HEK293 (cell line): ENCODE measurements around the gene PEX5L.

ENCODE experiments used
- CTCF ChIA-PET: fragments of 350-600 bp; formaldehyde crosslinking; extraction: SDS; loops from one replicate; lab custom pipeline; 2021; ENCODE audit warnings: antibody characterized with exemption; lab: Yijun Ruan, JAX
- POLR2A ChIA-PET: fragments of 300-600 bp; formaldehyde crosslinking; extraction: SDS; loops from one replicate; lab custom pipeline; 2020; ENCODE audit warnings: antibody characterized with exemption, inconsistent platforms; lab: Yijun Ruan, JAX
- H3K27ac ChIP-seq: fragments of 200-500 bp; sonication (Bioruptor generic); 2 replicates; pipeline ENCODE4 v1.5.1; 2014; ENCODE audit warnings: low read depth, low read length, control low read depth, inconsistent platforms; ENCODE audit errors: extremely low read depth
- H3K36me3 ChIP-seq, 2 experiments: fragments of 200-500 bp in 1 of 2; sonication (Bioruptor generic) in 1 of 2; 1 replicate in 1 of 2; 2 replicates in 1 of 2; pipeline ENCODE4 v1.5.1; 2014 to 2017; ENCODE audit warnings: inconsistent platforms in 2 of 2, low read length in 2 of 2; ENCODE audit not compliant: control insufficient read depth in 2 of 2, insufficient read depth in 1 of 2
- H3K4me1 ChIP-seq: fragments of 200-500 bp; sonication (Bioruptor generic); 2 replicates; pipeline ENCODE4 v1.5.1; 2014; ENCODE audit warnings: mild to moderate bottlenecking, low read length, inconsistent platforms; ENCODE audit not compliant: control insufficient read depth, insufficient read depth
- H3K4me3 ChIP-seq: 2 replicates; pipeline ENCODE4 v1.5.1; 2011; ENCODE audit warnings: low read depth, mild to moderate bottlenecking, control low read depth, low read length, moderate library complexity
- H3K9me3 ChIP-seq: fragments of 200-500 bp; sonication (Bioruptor generic); 2 replicates; pipeline ENCODE4 v1.5.1; 2014; ENCODE audit warnings: low read depth, low read length, inconsistent platforms; ENCODE audit not compliant: control insufficient read depth, insufficient read depth
- BCL11B ChIP-seq: fragments of 450-650 bp; formaldehyde crosslinking; IDR thresholded peaks from 2 replicates; pipeline ENCODE4 v1.5.1; 2016; ENCODE audit warnings: low read depth, missing biosample characterization, missing genetic modification characterization
- KLF17 ChIP-seq: fragments of 450-650 bp; formaldehyde crosslinking; IDR thresholded peaks from 2 replicates; pipeline ENCODE4 v1.5.1; 2016; ENCODE audit warnings: missing biosample characterization, missing genetic modification characterization
- KLF8 ChIP-seq: fragments of 450-650 bp; formaldehyde crosslinking; IDR thresholded peaks from 2 replicates; pipeline ENCODE4 v1.5.1; 2016; ENCODE audit warnings: missing biosample characterization, missing genetic modification characterization
- MYNN ChIP-seq: fragments of 450-650 bp; formaldehyde crosslinking; IDR thresholded peaks from 2 replicates; pipeline ENCODE4 v1.5.1; 2016; ENCODE audit warnings: missing biosample characterization, missing genetic modification characterization, borderline replicate concordance
- PRDM1 ChIP-seq: fragments of 450-650 bp; formaldehyde crosslinking; IDR thresholded peaks from 2 replicates; pipeline ENCODE4; 2016; ENCODE audit warnings: missing biosample characterization, missing genetic modification characterization
- ZBTB11 ChIP-seq: fragments of 450-650 bp; formaldehyde crosslinking; conservative IDR thresholded peaks from 2 replicates; pipeline ENCODE4 v1.5.1; 2016; ENCODE audit warnings: low read depth, missing biosample characterization, missing genetic modification characterization
- ZBTB48 ChIP-seq: fragments of 450-650 bp; formaldehyde crosslinking; IDR thresholded peaks from 2 replicates; pipeline ENCODE4 v1.5.1; 2016; ENCODE audit warnings: missing biosample characterization, missing genetic modification characterization
- ZBTB7A ChIP-seq: fragments of 450-650 bp; formaldehyde crosslinking; IDR thresholded peaks from 2 replicates; pipeline ENCODE4 v1.5.1; 2016; ENCODE audit warnings: low read depth, missing biosample characterization, missing genetic modification characterization
- ZIC2 ChIP-seq: fragments of 450-650 bp; formaldehyde crosslinking; IDR thresholded peaks from 2 replicates; pipeline ENCODE4 v1.5.1; 2016; ENCODE audit warnings: missing biosample characterization, missing genetic modification characterization
- ZNF16 ChIP-seq: fragments of 450-650 bp; formaldehyde crosslinking; IDR thresholded peaks from 2 replicates; pipeline ENCODE4 v1.5.1; 2016; ENCODE audit warnings: low read depth, missing biosample characterization, missing genetic modification characterization
- ZNF184 ChIP-seq: fragments of 450-650 bp; IDR thresholded peaks from 2 replicates; pipeline ENCODE4 v1.5.1; 2018; ENCODE audit warnings: missing biosample characterization, mild to moderate bottlenecking, missing genetic modification characterization
- ZNF221 ChIP-seq: fragments of 450-650 bp; formaldehyde crosslinking; IDR thresholded peaks from 2 replicates; pipeline ENCODE4 v1.5.1; 2017; ENCODE audit warnings: missing biosample characterization, missing genetic modification characterization, borderline replicate concordance
- ZNF37A ChIP-seq: fragments of 450-650 bp; IDR thresholded peaks from 2 replicates; pipeline ENCODE4 v1.5.1; 2018; ENCODE audit warnings: missing biosample characterization, missing genetic modification characterization
- ZNF488 ChIP-seq: fragments of 450-650 bp; formaldehyde crosslinking; IDR thresholded peaks from 2 replicates; pipeline ENCODE4 v1.5.1; 2016; ENCODE audit warnings: missing biosample characterization, missing genetic modification characterization
- ZNF544 ChIP-seq: fragments of 450-650 bp; formaldehyde crosslinking; IDR thresholded peaks from 2 replicates; pipeline ENCODE4 v1.5.0; 2017; ENCODE audit warnings: missing biosample characterization, missing genetic modification characterization
- ZNF580 ChIP-seq: fragments of 450-650 bp; formaldehyde crosslinking; IDR thresholded peaks from 2 replicates; pipeline ENCODE4 v1.5.1; 2016; ENCODE audit warnings: missing biosample characterization, missing genetic modification characterization
- ZNF639 ChIP-seq: fragments of 450-650 bp; formaldehyde crosslinking; IDR thresholded peaks from 2 replicates; pipeline ENCODE4 v1.5.1; 2016; ENCODE audit warnings: missing biosample characterization, missing genetic modification characterization
- ZNF701 ChIP-seq: fragments of 450-650 bp; formaldehyde crosslinking; IDR thresholded peaks from 2 replicates; pipeline ENCODE4 v1.5.1; 2016; ENCODE audit warnings: missing biosample characterization, missing genetic modification characterization
- ZNF747 ChIP-seq: fragments of 450-650 bp; formaldehyde crosslinking; IDR thresholded peaks from 2 replicates; pipeline ENCODE4 v1.5.1; 2016; ENCODE audit warnings: missing biosample characterization, missing genetic modification characterization
- ZNF792 ChIP-seq: fragments of 450-650 bp; formaldehyde crosslinking; IDR thresholded peaks from 2 replicates; pipeline ENCODE4 v1.5.1; 2016; ENCODE audit warnings: missing biosample characterization, missing genetic modification characterization

PEX5L gene

GRCh38 chr3:179956416-179956830 lies 80.3 kb downstream of the PEX5L start (continued):
- TF ChIP-seq ZBTB7A (tag by site-specific recombination) (no peak), KLF17 (no peak), ZNF747 (tag by site-specific recombination) (no peak), MYNN (tag by site-specific recombination) (no peak)

GRCh38 chr3:179955809-179956208 lies 80.9 kb downstream of the PEX5L start:
- no peaks in the 10 kb centered on the region for H3K36me3 ChIP-seq
- CTCF ChIA-PET: no interaction called here
- H3K27ac ChIP-seq: no peak overlapping the region
- no peaks in the 10 kb centered on the region for H3K9me3 ChIP-seq
- H3K4me3 ChIP-seq: no peak overlapping the region
- no peaks in the 10 kb centered on the region for H3K4me1 ChIP-seq
- TF ChIP-seq ZNF792 (tag by site-specific recombination) (no peak), ZIC2 (tag by site-specific recombination) (no peak), ZNF488 (tag by site-specific recombination) (no peak), ZBTB11 (tag by site-specific recombination) (no peak), ZNF184 (tag by site-specific recombination) (no peak), PRDM1 (no peak), ZNF544 (tag by site-specific recombination) (no peak), ZNF221 (tag by site-specific recombination) (no peak), BCL11B (tag by site-specific recombination) (no peak), ZBTB48 (tag by site-specific recombination) (no peak), ZNF37A (tag by site-specific recombination) (no peak), ZNF701 (no peak), ZBTB7A (tag by site-specific recombination) (no peak), ZNF639 (tag by site-specific recombination) (no peak), KLF8 (tag by site-specific recombination) (no peak), ZNF16 (tag by site-specific recombination) (no peak), ZNF580 (tag by site-specific recombination) (no peak)
- POLR2A ChIA-PET: no interaction called here
